Small intestine (tissue), 7 donors: Measurements from ENCODE around the gene EXPH5. TPM values are rescaled to one million over a fixed set of nuclear protein-coding genes. Genes with fewer than 3 reads are reported as not detected.

ENCODE experiments used
- DNase-seq, 2 donors: peaks; one replicate each; pipeline versions ENCODE4 v3.0.0 to v3.0.0-alpha.2; 2013
- FAIRE-seq: peaks from 2 replicates; lab custom pipeline; 2012; peaks lifted over from hg19 to GRCh38; lab: Jason Lieb, UNC
- H3K27ac ChIP-seq, 3 donors: one replicate each; pipeline ENCODE4 v1.5.1; 2013; ENCODE audit warnings: low read length in 2 of 3, mild to moderate bottlenecking in 2 of 3, control low read depth in 1 of 3, inconsistent platforms in 1 of 3, low read depth in 1 of 3, moderate library complexity in 1 of 3
- H3K27me3 ChIP-seq, 3 donors: one replicate each; pipeline ENCODE4 v1.6.1; 2013; ENCODE audit warnings: low read length in 3 of 3, inconsistent platforms in 1 of 3; ENCODE audit not compliant: control insufficient read depth in 3 of 3, insufficient read depth in 3 of 3
- H3K36me3 ChIP-seq, 3 donors: one replicate each; pipeline ENCODE4 v1.6.1; 2013; ENCODE audit warnings: low read length in 3 of 3, inconsistent platforms in 1 of 3, low read depth in 1 of 3, mild to moderate bottlenecking in 1 of 3, moderate library complexity in 1 of 3; ENCODE audit not compliant: control insufficient read depth in 3 of 3, insufficient read depth in 2 of 3
- H3K4me1 ChIP-seq, 3 donors: one replicate each; pipeline ENCODE4 v1.6.1; 2013; ENCODE audit warnings: low read length in 2 of 3, inconsistent platforms in 1 of 3, low read depth in 1 of 3, mild to moderate bottlenecking in 1 of 3, moderate library complexity in 1 of 3; ENCODE audit not compliant: control insufficient read depth in 3 of 3, insufficient read depth in 2 of 3
- H3K4me3 ChIP-seq, 3 donors: one replicate each; pipeline ENCODE4 v1.5.1; 2013; ENCODE audit warnings: low read length in 3 of 3, control low read depth in 1 of 3, inconsistent platforms in 1 of 3, low read depth in 1 of 3, mild to moderate bottlenecking in 1 of 3, moderate library complexity in 1 of 3
- H3K9me3 ChIP-seq, 2 donors: one replicate each; pipeline ENCODE4 v1.6.1; 2013; ENCODE audit warnings: low read depth in 1 of 2, low read length in 1 of 2; ENCODE audit not compliant: control insufficient read depth in 2 of 2, insufficient read depth in 1 of 2
- WGBS, 3 donors: extraction: QIAGEN DNeasy Blood & Tissue Kit; methylation state at CpG; one replicate each; pipeline ENCODE4 v1.1.7; 2013; 5-methylcytosine and 5-hydroxymethylcytosine counted together
- polyA plus RNA-seq, 4 donors: library from polyadenylated mRNA; stranded (reverse) in 3 of 4; unstranded in 1 of 4; fragments of 200-250 nt in 3 of 4; fragments of 120-200 nt in 1 of 4; gene quantifications; one replicate each; pipeline versions ENCODE4 v1.2.1 to v1.2.3, GENCODE V29; 2013
- donor health status: healthy with polysubstance abuse.
- donor health status: control.
- donor health status: control.
- donor health status: Bipolar disorder and iron deficiency.
- donor health status: healthy.

The EXPH5 gene
- polyA plus RNA-seq, 4 donors: 0.22 to 1.8 (median 0.60) TPM

GRCh38 chr11:108568195-108568858, 25.2 kb downstream of the EXPH5 start:
- no peaks in the 10 kb centered on the region for H3K36me3 ChIP-seq
- no peaks in the 10 kb centered on the region for H3K4me1 ChIP-seq
- DNase-seq (peak in 1 of 2 donors; percentile 13), FAIRE-seq (no peak)
- H3K4me3 ChIP-seq: no peak overlapping the region
- H3K27me3 ChIP-seq: no peaks in the 10 kb centered on the region
- H3K9me3 ChIP-seq: no peaks in the 10 kb centered on the region
- WGBS, 3 donors: 38 to 79% (median 53%) methylated on average over 11 of the region's 11 CpGs
- no peak overlapping the region for H3K27ac ChIP-seq

GRCh38 chr11:108565653-108566052, 27.9 kb downstream of the EXPH5 start:
- no peak overlapping the region for H3K4me3 ChIP-seq
- H3K27me3 ChIP-seq: no peaks in the 10 kb centered on the region
- H3K36me3 ChIP-seq: no peaks in the 10 kb centered on the region
- FAIRE-seq (no peak), DNase-seq (peak in 1 of 2 donors; percentile 30)
- H3K27ac ChIP-seq: no peak overlapping the region
- H3K9me3 ChIP-seq: no peaks in the 10 kb centered on the region
- WGBS, 3 donors: 17 to 56% (median 31%) methylated on average over 3 of the region's 3 CpGs
- no peaks in the 10 kb centered on the region for H3K4me1 ChIP-seq

DNA sequence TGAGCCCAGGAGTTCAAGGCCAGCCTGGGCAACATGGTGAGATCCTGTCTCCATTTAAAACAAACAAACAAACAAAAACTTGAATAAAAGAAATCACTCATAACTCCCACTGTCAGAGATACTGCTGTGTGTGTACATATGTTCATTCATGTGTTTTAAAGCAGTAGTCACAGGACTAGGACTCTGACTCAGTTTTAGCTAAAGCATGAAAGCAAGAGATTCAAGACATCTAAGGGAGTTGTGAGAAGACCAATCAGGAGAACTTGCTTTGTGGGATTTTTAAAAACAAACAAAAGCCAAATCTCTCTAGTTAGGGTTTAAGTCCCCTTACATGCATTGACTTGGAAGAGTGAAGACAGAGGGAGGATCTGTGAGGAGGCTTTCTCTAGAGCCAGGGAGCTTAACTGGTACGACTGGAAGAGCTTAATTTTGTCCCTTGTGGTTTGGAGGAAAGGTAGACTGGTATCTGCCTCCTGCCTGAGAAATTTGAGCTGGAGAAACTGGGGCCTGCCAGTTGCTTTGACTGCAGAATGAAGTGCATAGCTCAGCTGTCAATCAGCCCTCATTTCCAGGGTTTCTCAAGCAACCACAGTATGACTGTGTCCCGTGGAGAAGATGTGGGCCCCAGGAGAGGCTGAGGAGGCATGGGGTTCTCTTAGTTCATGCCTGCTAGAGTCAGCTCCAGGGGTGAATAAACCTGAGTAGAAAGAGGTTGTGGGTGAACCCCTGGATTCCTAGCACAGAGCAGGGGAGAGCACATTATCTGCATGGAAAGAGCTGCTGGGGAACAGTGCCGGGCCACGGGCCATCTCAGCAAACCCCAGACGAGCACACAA, 30.6 kb downstream of the EXPH5 start:
- DNase-seq: no peak
- H3K9me3 ChIP-seq: no peaks in the 10 kb centered on the region
- no peaks in the 10 kb centered on the region for H3K36me3 ChIP-seq
- no peak overlapping the region for H3K4me3 ChIP-seq
- FAIRE-seq: no peak
- H3K4me1 ChIP-seq: no peaks in the 10 kb centered on the region
- H3K27ac ChIP-seq: no peak overlapping the region
- WGBS, 3 donors: 82 to 88% (median 86%) methylated on average over 5 of the region's 5 CpGs
- H3K27me3 ChIP-seq: no peaks in the 10 kb centered on the region

- DNase-seq: no peak
- Histone ChIP-seq H3K27me3 (no peaks in the 10 kb centered on the region), H3K4me1 (no peaks in the 10 kb centered on the region), H3K27ac (no peak overlapping the region), H3K9me3 (no peaks in the 10 kb centered on the region), H3K36me3 (no peaks in the 10 kb centered on the region), H3K4me3 (no peak overlapping the region)
- no peak for FAIRE-seq
- 61 to 73% (median 66%) methylated on average over 3 of the region's 3 CpGs for WGBS, 3 donors
These were observed 32.0 kb downstream of the EXPH5 start for GRCh38 chr11:108561535-108561991.

DNA sequence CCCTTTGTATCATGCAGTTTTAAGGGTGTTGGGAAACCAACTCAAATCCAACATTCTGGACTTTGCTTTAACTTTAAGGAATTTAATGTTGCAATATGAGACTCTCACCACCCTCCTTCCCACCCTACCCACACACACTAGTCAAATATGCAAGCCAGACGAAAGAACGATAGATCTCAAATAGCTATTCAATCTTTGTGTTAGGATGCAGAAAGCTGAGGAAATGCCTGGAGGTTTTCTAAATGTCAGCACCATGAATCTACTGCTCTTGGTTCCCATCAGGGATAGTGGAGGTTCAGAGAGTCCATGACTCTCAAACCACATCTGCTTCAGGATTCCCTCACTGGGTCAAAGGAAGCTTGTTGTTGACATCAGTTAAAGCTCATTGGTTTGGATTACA, 33.7 kb downstream of the EXPH5 start:
- no peak overlapping the region for H3K4me3 ChIP-seq
- H3K9me3 ChIP-seq: no peaks in the 10 kb centered on the region
- 80 to 93% (median 84%) methylated on average over 2 of the region's 2 CpGs for WGBS, 3 donors
- no peaks in the 10 kb centered on the region for H3K36me3 ChIP-seq
- no peaks in the 10 kb centered on the region for H3K27me3 ChIP-seq
- DNase-seq (no peak), FAIRE-seq (no peak)
- H3K27ac ChIP-seq: no peak overlapping the region
- H3K4me1 ChIP-seq: no peaks in the 10 kb centered on the region

DNA sequence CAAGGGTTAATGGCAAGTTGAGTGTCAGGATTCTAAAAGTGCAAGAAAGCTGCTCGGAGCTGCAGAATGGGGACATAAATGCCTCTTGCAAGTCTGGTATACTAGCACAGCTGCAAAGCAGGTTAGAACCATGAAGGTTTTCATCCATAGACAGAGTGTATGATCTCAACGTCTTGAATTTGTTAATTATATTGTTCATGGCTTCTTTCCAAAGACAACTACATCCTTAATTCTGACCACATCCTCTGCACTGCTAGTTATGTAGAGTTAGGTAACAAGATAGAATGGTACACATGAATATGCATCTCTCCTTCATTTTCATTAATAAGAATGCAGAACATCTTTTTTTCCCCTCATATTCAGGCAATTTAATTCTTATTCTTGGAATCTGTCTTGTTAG, 34.2 kb downstream of the EXPH5 start:
- H3K9me3 ChIP-seq: no peaks in the 10 kb centered on the region
- no peak overlapping the region for H3K27ac ChIP-seq
- no peaks in the 10 kb centered on the region for H3K27me3 ChIP-seq
- FAIRE-seq (no peak), DNase-seq (no peak)
- 29 to 38% (median 32%) methylated on average over 2 of the region's 2 CpGs for WGBS, 3 donors
- H3K4me3 ChIP-seq: no peak overlapping the region
- no peaks in the 10 kb centered on the region for H3K4me1 ChIP-seq
- no peaks in the 10 kb centered on the region for H3K36me3 ChIP-seq

DNA sequence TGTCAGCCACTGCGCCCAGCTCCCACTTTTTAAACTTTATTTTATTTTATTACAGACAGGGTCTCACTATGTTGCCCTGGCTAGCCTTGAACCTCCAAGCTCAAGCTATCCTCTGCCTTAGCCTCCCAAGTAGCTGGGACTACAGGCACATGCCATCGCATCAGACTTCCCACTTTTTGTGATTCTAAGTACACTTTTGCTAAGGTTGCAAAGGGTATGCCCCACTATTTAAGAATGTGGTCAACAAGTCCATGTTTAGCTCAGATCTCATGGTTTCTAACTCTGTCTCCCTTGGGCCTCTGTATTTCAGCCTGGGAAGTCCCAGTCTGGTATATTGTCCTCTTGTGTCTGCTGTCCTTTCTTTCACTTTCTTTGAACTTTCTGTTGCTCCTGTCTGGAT, 35.3 kb downstream of the EXPH5 start:
- WGBS, 3 donors: 88 to 100% (median 92%) methylated on average over 2 of the region's 2 CpGs
- H3K9me3 ChIP-seq: no peaks in the 10 kb centered on the region
- H3K27me3 ChIP-seq: no peaks in the 10 kb centered on the region
- H3K27ac ChIP-seq: no peak overlapping the region
- no peaks in the 10 kb centered on the region for H3K36me3 ChIP-seq
- DNase-seq (no peak), FAIRE-seq (no peak)
- H3K4me3 ChIP-seq: no peak overlapping the region
- H3K4me1 ChIP-seq: no peaks in the 10 kb centered on the region

DNA sequence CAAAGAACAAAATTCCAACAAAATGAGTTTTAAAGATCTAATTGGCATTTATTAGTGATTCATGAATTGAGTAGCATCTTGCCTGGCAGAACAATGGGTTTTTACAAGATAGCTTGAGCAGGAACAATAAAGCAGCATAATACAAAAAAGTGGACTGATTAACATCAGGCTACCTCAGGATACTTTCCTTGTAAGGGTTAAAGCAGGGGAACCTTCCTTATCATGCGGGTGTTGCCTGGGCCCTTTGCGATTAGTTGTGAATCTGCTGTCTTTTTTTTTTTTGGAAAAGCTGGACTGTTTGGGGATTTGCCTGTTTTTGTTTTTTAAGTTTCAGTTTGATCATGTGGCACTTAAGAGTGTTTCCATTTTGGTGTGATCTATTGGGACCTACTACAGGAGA, 37.5 kb downstream of the EXPH5 start:
- Histone ChIP-seq H3K27ac (no peak overlapping the region), H3K4me3 (no peak overlapping the region), H3K9me3 (no peaks in the 10 kb centered on the region), H3K4me1 (peaks cover 0 to 3% (median 3%) of the 10 kb centered on the region in 3 donors), H3K36me3 (no peaks in the 10 kb centered on the region), H3K27me3 (no peaks in the 10 kb centered on the region)
- WGBS, 3 donors: 48 to 67% (median 65%) methylated on average over 2 of the region's 2 CpGs
- FAIRE-seq (no peak), DNase-seq (no peak)
